HepG2 (cell line): Measurements from ENCODE around the gene PSMA2. TPM values are rescaled to one million over a fixed set of nuclear protein-coding genes. Genes with fewer than 3 reads are reported as not detected.

Experiments used
- ARID4A ChIP-seq: sonication (generic); formaldehyde crosslinking; IDR thresholded peaks from 2 replicates; pipeline ENCODE4 v1.5.0; 2020; ENCODE audit warnings: mild to moderate bottlenecking, missing genetic modification reagents, borderline replicate concordance
- ATF2 ChIP-seq: sonication (generic); formaldehyde crosslinking; IDR thresholded peaks from 2 replicates; pipeline ENCODE4 v1.4.0; 2020; ENCODE audit warnings: missing genetic modification reagents
- CBX2 ChIP-seq, 2 experiments: fragments of 200-600 bp in 1 of 2; sonication (generic); formaldehyde crosslinking in 1 of 2; IDR thresholded peaks; 2 replicates each; pipeline versions ENCODE4 v1.7.0 to v1.8.1; 2018 to 2022; ENCODE audit warnings: low read depth in 2 of 2, low read length in 1 of 2, mild to moderate bottlenecking in 1 of 2, missing genetic modification reagents in 1 of 2
- MYPOP ChIP-seq: sonication (generic); formaldehyde crosslinking; IDR thresholded peaks from 2 replicates; pipeline ENCODE4 v1.8.1; 2023; ENCODE audit warnings: mild to moderate bottlenecking, moderate library complexity, missing genetic modification reagents
- PRMT3 ChIP-seq: sonication (generic); formaldehyde crosslinking; IDR thresholded peaks from 2 replicates; pipeline ENCODE4 v1.8.1; 2022; ENCODE audit warnings: low read depth, mild to moderate bottlenecking, moderate library complexity, missing genetic modification reagents, borderline replicate concordance
- SIX1 ChIP-seq: sonication (generic); formaldehyde crosslinking; IDR thresholded peaks from 2 replicates; pipeline ENCODE4 v1.4.0; 2020; ENCODE audit warnings: missing genetic modification reagents, borderline replicate concordance
- SIX4 ChIP-seq: sonication (generic); formaldehyde crosslinking; IDR thresholded peaks from 2 replicates; pipeline ENCODE4 v1.4.0; 2020; ENCODE audit warnings: missing genetic modification reagents
- THYN1 ChIP-seq: sonication (generic); formaldehyde crosslinking; IDR thresholded peaks from 2 replicates; pipeline ENCODE4 v1.8.1; 2023; ENCODE audit warnings: low read depth, mild to moderate bottlenecking, moderate library complexity, missing genetic modification reagents, borderline replicate concordance
- YEATS2 ChIP-seq: sonication (generic); formaldehyde crosslinking; IDR thresholded peaks from 2 replicates; pipeline ENCODE4 v1.4.0; 2020; ENCODE audit warnings: missing genetic modification reagents, borderline replicate concordance
- ZFP91 ChIP-seq: sonication (generic); formaldehyde crosslinking; IDR thresholded peaks from 2 replicates; pipeline ENCODE4 v1.9.0; 2022; ENCODE audit warnings: missing genetic modification reagents, mild to moderate bottlenecking, borderline replicate concordance
- ZNF343 ChIP-seq: sonication (generic); formaldehyde crosslinking; IDR thresholded peaks from 2 replicates; pipeline ENCODE4 v1.4.0; 2020; ENCODE audit warnings: mild to moderate bottlenecking, missing genetic modification reagents
- polyA plus RNA-seq, 8 experiments: library from polyadenylated mRNA; depleted of rRNA in 3 of 8; stranded (reverse) in 7 of 8; unstranded in 1 of 8; fragments of >200 nt; fragmentation: Illumina TruSeq in 4 of 8; extraction: Trizol in 4 of 8; gene quantifications; 2 replicates each; pipeline versions ENCODE4 v1.2.1 to v1.2.3, GENCODE V29; 2011 to 2016; ENCODE audit warnings: low read depth in 4 of 8, missing spikeins in 1 of 8, mixed read lengths in 1 of 8; ENCODE audit not compliant: insufficient read depth in 1 of 8
- total RNA-seq, 5 experiments: library from RNA; depleted of rRNA; stranded (reverse); fragments of >200 nt; fragmentation: Illumina TruSeq; extraction: Trizol; gene quantifications; 2 replicates each; pipeline ENCODE4 v1.2.3, GENCODE V29; 2016; ENCODE audit warnings: low read depth in 1 of 5

PSMA2 gene
- total and polyA plus RNA-seq, 2 of the 13 experiments (the other 11 are each of a cell fraction or from before 2014, with no cell fraction given) = 125 to 266 TPM

- TF ChIP-seq ARID4A (CRISPR knock-in tag) = peak; percentile 84; the same call in 1 of the 2 replicates
- peak; percentile 95 for TF ChIP-seq MYPOP
- peak; percentile 70; the same call in 1 of the 2 replicates for TF ChIP-seq PRMT3
- TF ChIP-seq SIX1 = 0 out of 2 replicates have a peak, but pooled peaks have one; percentile 19
- TF ChIP-seq CBX2 (IDR thresholded peaks at IDR 0.05; ENCODE audit: low read depth, low read length) = no peak
- no peak for TF ChIP-seq CBX2 (CRISPR knock-in tag; IDR thresholded peaks at IDR 0.05; ENCODE audit: low read depth)
- TF ChIP-seq ZFP91 (CRISPR knock-in tag) = peak; percentile 87
- TF ChIP-seq SIX4 (CRISPR knock-in tag) = no peak
- TF ChIP-seq YEATS2 (CRISPR knock-in tag) = peak; percentile 62; the same call in 1 of the 2 replicates
- no peak for TF ChIP-seq THYN1 (CRISPR knock-in tag)
- peak; percentile 68 for TF ChIP-seq ATF2
- TF ChIP-seq ZNF343 (CRISPR knock-in tag) = no peak
Measured at GRCh38 chr7:42911454-42912447, 20.2 kb downstream of the PSMA2 start, which contains the start of gene C7orf25 (continued).
